ENCODE data around the gene AOX1.

Gene AOX1

DNA sequence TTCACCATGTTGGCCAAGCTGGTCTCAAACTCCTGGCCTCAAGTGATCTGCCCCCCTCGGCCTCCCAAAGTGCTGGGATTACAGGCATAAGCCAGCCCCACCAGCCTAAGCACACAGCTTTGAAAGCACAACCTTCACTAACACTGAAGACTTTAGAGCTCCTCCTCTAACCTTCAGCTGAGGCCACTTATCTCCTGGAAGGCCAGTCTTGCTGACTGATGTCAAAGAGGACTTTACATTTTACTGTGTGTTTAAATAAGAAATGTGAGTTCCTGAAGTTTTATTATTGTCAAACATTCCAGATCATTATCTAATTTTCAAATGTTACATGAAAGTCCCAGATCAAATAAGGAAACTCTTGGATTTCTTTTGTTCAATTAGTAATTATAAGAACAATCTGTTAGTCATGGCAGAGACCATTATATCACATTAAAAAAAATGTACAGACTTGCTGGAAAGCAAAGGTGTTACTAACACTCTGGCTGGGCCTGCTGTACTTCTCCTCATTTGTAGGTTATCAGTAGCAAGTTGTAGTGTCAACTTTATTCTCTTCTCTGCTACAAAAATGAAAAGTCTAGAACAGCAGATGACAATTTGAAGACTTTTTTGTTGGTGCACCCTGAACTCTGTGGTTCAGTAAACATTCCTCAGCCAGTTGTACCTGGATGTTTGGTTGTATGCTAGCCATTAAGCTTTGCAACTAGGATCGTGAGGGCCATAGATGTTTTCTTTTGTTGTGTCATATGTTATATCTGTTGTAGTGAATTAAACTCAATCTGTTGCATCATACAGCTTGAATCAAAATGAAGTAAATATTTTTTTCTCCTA lies 80.0 kb downstream of the AOX1 start:
- Histone ChIP-seq H3K36me3 (ENCODE audit: control insufficient read depth in 2 of 2, insufficient read depth in 1 of 2, low read length in 2 of 2) (no peaks in the 10 kb centered on the region), H3K9me3 (ENCODE audit: control insufficient read depth, insufficient read depth, low read depth, low read length) (no peaks in the 10 kb centered on the region), H3K27ac (ENCODE audit: extremely low read depth, low read depth, low read length) (no peak overlapping the region), H3K4me3 (ENCODE audit: low read depth, low read length) (no peak overlapping the region), H3K4me1 (ENCODE audit: control insufficient read depth, insufficient read depth, low read length) (no peaks in the 10 kb centered on the region)
- ChIA-PET CTCF (interaction anchor here (1.2 to 1.5 kb wide), 2 partner anchors 17 to 62 kb away, joined by 3 to 4 read pairs; no protein-coding TSS in a partner anchor), POLR2A (no interaction called here)
- TF ChIP-seq ZNF837 (tag by site-specific recombination; IDR thresholded peaks at IDR 0.05) (no peak), ZNF791 (tag by site-specific recombination; IDR thresholded peaks at IDR 0.05) (no peak), HOXD13 (CRISPR knock-in tag; IDR thresholded peaks at IDR 0.05; ENCODE audit: borderline replicate concordance) (no peak), ZNF48 (tag by site-specific recombination; IDR thresholded peaks at IDR 0.05) (no peak), GLI2 (tag by site-specific recombination; IDR thresholded peaks at IDR 0.05; ENCODE audit: borderline replicate concordance, low read depth) (no peak)
- TF ChIP-seq, protein P1, sequence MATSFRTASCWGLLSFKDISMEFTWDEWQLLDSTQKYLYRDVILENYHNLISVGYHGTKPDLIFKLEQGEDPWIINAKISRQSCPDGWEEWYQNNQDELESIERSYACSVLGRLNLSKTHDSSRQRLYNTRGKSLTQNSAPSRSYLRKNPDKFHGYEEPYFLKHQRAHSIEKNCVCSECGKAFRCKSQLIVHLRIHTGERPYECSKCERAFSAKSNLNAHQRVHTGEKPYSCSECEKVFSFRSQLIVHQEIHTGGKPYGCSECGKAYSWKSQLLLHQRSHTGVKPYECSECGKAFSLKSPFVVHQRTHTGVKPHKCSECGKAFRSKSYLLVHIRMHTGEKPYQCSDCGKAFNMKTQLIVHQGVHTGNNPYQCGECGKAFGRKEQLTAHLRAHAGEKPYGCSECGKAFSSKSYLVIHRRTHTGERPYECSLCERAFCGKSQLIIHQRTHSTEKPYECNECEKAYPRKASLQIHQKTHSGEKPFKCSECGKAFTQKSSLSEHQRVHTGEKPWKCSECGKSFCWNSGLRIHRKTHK (tag by site-specific recombination; IDR thresholded peaks at IDR 0.05) = no peak
- TF ChIP-seq, protein P2, sequence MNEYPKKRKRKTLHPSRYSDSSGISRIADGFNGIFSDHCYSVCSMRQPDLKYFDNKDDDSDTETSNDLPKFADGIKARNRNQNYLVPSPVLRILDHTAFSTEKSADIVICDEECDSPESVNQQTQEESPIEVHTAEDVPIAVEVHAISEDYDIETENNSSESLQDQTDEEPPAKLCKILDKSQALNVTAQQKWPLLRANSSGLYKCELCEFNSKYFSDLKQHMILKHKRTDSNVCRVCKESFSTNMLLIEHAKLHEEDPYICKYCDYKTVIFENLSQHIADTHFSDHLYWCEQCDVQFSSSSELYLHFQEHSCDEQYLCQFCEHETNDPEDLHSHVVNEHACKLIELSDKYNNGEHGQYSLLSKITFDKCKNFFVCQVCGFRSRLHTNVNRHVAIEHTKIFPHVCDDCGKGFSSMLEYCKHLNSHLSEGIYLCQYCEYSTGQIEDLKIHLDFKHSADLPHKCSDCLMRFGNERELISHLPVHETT (tag by site-specific recombination; IDR thresholded peaks at IDR 0.05) = no peak
- TF ChIP-seq, protein P3, sequence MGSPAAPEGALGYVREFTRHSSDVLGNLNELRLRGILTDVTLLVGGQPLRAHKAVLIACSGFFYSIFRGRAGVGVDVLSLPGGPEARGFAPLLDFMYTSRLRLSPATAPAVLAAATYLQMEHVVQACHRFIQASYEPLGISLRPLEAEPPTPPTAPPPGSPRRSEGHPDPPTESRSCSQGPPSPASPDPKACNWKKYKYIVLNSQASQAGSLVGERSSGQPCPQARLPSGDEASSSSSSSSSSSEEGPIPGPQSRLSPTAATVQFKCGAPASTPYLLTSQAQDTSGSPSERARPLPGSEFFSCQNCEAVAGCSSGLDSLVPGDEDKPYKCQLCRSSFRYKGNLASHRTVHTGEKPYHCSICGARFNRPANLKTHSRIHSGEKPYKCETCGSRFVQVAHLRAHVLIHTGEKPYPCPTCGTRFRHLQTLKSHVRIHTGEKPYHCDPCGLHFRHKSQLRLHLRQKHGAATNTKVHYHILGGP (tag by site-specific recombination; IDR thresholded peaks at IDR 0.05) = no peak

DNA sequence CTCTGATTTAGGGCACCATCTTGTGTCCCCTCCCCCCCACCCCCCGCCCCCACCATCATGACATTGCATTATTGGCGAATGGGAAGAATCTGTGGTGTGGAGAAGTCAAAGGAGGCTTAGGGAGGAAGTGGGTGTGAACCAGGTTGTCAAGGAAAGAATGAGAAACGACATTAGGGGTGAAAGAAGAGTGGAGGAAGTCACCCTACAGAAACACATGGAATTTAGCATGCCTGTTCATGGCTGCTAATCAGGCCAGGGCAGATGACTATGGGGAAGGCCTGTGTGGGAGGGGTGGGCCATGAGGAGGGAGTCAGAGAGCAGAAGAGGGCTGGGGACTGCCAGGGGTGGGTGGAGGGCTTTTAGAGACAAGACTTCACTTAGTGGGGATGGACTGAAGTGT lies 81.6 kb downstream of the AOX1 start:
- ChIA-PET POLR2A (no interaction called here), CTCF (interaction anchor here (1.2 to 1.5 kb wide), 2 partner anchors 18 to 68 kb away, joined by 3 to 4 read pairs; no protein-coding TSS in a partner anchor)
- Histone ChIP-seq H3K36me3 (ENCODE audit: control insufficient read depth in 2 of 2, insufficient read depth in 1 of 2, low read length in 2 of 2) (no peaks in the 10 kb centered on the region), H3K4me1 (ENCODE audit: control insufficient read depth, insufficient read depth, low read length) (no peaks in the 10 kb centered on the region), H3K9me3 (ENCODE audit: control insufficient read depth, insufficient read depth, low read depth, low read length) (no peaks in the 10 kb centered on the region), H3K4me3 (ENCODE audit: low read depth, low read length) (no peak overlapping the region), H3K27ac (ENCODE audit: extremely low read depth, low read depth, low read length) (no peak overlapping the region)
- TF ChIP-seq ZNF624 (tag by site-specific recombination; IDR thresholded peaks at IDR 0.05) = no peak
- TF ChIP-seq ZNF791 (tag by site-specific recombination; IDR thresholded peaks at IDR 0.05) = no peak
- TF ChIP-seq, protein P4, sequence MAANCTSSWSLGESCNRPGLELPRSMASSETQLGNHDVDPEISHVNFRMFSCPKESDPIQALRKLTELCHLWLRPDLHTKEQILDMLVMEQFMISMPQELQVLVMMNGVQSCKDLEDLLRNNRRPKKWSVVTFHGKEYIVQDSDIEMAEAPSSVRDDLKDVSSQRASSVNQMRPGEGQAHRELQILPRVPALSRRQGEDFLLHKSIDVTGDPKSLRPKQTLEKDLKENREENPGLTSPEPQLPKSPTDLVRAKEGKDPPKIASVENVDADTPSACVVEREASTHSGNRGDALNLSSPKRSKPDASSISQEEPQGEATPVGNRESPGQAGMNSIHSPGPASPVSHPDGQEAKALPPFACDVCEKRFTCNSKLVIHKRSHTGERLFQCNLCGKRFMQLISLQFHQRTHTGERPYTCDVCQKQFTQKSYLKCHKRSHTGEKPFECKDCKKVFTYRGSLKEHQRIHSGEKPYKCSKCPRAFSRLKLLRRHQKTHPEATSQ (tag by site-specific recombination; IDR thresholded peaks at IDR 0.05) = no peak
- TF ChIP-seq ZNF529 (tag by site-specific recombination; IDR thresholded peaks at IDR 0.05; ENCODE audit: insufficient replicate concordance) = no peak
- TF ChIP-seq ZNF843 (tag by site-specific recombination; IDR thresholded peaks at IDR 0.05) = no peak
- TF ChIP-seq KLF8 (tag by site-specific recombination; IDR thresholded peaks at IDR 0.05) = no peak
- no peak for TF ChIP-seq ZNF433 (tag by site-specific recombination; IDR thresholded peaks at IDR 0.05; ENCODE audit: low read depth)
- TF ChIP-seq, protein P5, sequence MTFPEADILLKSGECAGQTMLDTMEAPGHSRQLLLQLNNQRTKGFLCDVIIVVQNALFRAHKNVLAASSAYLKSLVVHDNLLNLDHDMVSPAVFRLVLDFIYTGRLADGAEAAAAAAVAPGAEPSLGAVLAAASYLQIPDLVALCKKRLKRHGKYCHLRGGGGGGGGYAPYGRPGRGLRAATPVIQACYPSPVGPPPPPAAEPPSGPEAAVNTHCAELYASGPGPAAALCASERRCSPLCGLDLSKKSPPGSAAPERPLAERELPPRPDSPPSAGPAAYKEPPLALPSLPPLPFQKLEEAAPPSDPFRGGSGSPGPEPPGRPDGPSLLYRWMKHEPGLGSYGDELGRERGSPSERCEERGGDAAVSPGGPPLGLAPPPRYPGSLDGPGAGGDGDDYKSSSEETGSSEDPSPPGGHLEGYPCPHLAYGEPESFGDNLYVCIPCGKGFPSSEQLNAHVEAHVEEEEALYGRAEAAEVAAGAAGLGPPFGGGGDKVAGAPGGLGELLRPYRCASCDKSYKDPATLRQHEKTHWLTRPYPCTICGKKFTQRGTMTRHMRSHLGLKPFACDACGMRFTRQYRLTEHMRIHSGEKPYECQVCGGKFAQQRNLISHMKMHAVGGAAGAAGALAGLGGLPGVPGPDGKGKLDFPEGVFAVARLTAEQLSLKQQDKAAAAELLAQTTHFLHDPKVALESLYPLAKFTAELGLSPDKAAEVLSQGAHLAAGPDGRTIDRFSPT (tag by site-specific recombination; IDR thresholded peaks at IDR 0.05) = no peak
- TF ChIP-seq ZNF610 (tag by site-specific recombination; IDR thresholded peaks at IDR 0.05; ENCODE audit: borderline replicate concordance) = no peak
- no peak for TF ChIP-seq ZNF155 (tag by site-specific recombination; IDR thresholded peaks at IDR 0.05)
- TF ChIP-seq, protein P6, sequence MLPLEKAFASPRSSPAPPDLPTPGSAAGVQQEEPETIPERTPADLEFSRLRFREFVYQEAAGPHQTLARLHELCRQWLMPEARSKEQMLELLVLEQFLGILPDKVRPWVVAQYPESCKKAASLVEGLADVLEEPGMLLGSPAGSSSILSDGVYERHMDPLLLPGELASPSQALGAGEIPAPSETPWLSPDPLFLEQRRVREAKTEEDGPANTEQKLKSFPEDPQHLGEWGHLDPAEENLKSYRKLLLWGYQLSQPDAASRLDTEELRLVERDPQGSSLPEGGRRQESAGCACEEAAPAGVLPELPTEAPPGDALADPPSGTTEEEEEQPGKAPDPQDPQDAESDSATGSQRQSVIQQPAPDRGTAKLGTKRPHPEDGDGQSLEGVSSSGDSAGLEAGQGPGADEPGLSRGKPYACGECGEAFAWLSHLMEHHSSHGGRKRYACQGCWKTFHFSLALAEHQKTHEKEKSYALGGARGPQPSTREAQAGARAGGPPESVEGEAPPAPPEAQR (tag by site-specific recombination; IDR thresholded peaks at IDR 0.05) = no peak
- TF ChIP-seq ZNF132 (tag by site-specific recombination; IDR thresholded peaks at IDR 0.05; ENCODE audit: borderline replicate concordance) = no peak
